ENCODE data around the gene KEL.

The KEL gene

DNA sequence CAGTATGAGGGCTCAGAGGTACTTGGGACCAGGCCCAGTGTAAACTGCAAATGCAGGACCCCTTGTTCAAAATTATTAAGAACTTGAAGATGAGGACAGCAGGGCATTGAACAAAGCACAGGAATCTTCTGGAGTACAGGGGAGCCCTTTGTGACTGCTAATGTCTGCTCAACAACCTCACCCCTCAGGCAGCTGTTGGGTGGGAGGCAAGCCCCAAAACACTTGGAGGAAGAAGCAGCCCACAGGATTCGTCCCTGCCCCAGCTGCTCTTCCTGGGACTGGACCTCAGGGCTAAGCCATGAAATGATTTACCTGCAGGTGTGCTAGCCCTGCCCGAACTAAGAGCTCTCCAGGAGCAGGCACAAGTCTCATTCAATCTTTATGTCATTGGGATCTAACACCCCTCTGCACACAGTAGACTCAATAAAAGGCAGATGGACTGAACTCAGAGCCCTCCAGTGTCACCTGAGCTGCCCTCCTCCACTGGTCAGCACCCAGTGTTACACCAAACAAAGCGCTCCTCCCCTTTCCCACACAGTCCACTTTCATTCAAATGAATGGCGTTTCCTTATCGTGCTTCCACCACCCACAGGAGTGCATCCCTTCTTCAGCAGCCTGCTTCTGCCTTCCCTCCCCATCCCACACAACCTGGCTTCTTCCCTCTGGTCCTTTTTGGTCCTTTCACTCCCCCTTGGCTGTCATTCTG lies 29.6 kb downstream of the KEL start:
- no peak for FAIRE-seq

DNA sequence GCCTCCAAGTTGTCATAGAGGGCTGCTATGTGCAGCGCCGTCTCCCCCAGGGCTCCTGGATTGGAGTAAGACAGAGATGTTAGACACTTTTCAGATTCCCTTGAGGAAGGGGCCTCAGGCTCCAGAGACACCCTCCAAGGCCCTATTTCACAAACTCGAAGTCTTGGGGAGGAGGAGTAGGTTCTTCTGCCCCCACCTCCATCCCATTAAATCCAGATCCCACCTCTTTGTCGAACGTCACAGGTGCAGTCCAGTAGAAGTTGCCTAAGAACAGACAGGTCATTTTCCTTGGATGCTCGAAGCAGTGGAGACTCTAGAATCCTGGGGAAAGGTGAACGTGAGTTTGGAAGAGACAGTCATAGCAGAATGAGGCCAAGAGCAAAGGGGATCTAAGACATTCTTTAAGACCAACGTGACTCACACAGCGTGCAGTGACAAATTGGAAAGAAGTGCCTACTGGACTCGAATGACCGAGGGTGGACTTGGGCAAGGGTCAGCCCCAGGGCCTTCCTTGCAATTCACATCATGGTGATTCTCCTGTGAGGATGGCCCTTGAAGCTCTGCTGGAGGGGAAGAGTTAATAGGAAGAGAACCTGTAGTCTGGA lies 31.9 kb downstream of the KEL start:
- no peak for FAIRE-seq
- no peak for DNase-seq (ENCODE audit: low spot score)

More for the DNA sequence above, 29.6 kb downstream of the KEL start:
- DNase-seq (ENCODE audit: low spot score): no peak

DNA sequence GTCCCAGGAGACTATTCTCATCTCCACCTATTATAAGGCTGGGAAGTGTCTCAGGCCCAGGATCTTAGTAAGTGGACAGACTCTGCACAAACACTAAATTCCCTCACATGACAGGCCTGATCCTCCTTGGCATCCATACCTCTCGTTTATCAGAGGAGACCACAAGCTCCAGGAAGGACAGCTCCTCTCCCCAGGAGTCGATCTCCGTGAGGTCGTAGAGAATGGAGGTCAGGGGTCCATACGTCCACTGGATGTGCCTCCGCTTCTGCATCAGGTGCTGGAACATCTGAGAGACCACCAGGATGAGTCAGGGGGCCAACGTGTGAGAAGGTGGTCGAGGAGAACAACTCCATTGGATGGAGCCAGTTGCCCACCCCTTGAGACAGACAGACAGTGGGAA lies 34.2 kb downstream of the KEL start:
- FAIRE-seq: no peak
- no peak for DNase-seq (ENCODE audit: low spot score)

DNA sequence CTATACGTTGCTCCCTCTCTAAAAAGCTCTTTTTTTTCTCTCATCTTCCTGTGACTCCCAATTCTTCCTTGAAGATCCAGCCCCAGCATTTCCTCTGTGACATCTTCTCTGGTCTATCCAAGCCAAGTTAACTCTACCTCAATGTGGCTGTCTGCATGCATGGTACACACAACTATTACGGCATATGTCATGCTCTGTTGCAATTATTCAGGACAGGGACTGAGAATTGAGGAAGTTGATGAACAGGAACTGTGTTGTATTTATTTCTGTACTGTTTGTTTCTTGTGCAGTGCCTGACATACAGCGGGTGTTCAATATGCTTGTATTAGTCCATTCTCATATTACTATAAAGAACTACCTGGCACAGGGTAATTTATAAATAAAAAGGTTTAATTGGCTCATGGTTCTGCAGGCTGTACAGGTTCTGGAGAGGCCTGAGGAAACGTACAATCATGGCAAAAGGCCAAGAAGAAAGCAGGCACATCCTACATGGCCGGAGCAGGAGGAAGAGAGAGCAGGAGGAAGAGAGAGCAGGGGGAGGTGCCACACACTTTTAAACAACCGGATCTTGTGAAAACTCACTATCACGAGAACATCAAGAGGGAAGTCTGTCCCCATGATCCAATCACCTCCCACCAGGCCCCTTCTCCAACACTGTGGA lies 34.9 kb downstream of the KEL start:
- DNase-seq (ENCODE audit: low spot score): no peak
- FAIRE-seq: no peak

DNA sequence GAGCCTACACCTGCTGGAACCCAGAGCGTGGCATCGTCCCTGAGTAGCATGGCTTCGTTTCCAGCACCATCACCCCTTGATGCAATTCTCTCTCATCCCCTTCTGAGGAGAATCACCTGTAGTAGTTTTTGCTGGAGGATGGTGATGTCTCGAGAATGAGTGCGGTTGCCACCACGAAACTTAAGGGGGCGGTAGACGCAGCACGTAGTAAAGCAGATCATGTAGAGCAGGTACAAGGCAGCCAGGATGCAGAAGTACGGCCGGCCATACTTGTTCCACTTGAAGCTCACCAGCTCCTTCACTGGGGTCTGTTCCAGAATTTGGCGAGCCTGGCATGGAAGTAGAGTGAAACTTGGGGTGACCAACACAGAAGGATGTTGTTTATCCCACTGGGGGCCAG lies 36.8 kb downstream of the KEL start:
- FAIRE-seq: no peak

DNA sequence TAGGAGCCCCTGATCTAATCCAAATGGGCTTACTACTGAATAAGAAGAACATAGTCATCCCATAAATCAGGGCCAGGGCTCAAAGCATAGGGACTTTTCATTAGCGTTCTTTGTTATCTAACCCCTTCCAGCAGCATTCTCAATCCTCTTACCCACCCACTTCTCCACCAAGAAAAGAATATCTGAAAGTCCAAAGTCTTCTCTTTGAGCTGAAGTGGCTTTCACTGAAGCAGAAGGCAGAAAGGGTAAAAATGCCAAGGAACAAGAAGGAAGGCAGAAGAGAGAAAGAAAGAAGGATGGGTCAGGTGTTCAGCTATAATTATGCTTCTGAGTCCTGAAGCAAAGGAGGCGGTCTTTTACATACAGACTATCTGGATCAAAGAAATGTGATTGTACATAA lies 38.8 kb downstream of the KEL start:
- DNase-seq (ENCODE audit: low spot score) (no peak), FAIRE-seq (no peak)

More for the DNA sequence above, 36.8 kb downstream of the KEL start:
- DNase-seq (ENCODE audit: low spot score): no peak

DNA sequence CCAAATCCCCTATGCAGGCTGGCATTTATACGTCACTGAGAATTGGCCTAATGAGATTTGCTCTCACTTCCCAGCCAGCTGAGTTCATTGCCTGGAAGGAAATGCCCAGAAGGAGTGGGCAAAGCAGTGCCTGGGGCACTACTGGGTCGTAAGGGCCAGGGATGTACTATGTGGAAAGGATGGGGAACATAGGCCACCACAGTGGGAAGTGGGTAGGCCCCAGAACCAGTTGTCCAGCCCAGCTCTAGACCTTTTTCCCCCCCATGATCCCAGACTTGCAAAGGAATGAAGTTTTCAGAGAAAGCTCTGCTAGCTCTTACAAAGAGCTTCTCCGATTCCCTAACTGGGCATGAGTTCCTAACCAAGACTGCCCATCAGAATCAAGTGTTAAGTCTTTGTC lies 42.5 kb downstream of the KEL start:
- DNase-seq (ENCODE audit: low spot score) (no peak), FAIRE-seq (no peak)

DNA sequence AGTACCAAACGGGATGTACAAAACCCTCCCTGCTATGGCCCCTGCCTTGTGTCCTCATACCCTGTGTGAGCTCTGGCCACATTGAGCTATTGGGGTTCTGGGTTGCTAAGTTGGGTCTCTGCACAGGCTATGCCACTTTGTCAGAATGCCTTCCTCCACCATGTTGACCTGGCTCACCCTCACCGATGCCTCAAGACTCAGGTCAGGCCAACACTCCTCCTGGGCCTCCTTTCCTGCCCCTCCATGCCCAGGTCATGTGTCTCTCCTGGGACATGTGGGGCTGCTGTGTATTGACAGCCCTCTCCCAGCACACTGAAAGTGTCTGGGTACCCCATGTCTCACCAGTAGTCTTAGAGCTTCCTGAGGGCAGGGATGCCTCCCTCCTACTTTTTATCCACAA lies 43.3 kb downstream of the KEL start:
- FAIRE-seq (no peak), DNase-seq (ENCODE audit: low spot score) (no peak)

DNA sequence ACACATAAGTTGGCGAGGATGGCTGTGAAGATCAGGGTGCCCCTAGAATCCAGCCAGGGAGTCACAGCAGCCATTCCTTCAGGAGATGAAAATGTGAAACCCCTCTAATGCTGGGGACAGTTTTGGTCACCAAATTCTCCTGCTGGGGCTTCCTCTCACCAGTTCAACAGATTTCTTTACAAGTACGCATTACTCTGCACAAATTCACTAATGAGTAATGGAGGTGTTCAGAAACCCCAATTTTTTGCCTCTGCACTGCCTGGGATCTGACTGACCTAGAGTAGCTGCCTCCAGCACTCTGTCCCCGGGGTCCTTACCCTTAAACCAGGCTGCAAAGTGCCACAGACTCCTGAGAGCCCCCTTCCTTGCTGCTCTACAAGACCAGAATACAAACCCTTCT lies 44.7 kb downstream of the KEL start:
- FAIRE-seq (no peak), DNase-seq (ENCODE audit: low spot score) (no peak)

DNA sequence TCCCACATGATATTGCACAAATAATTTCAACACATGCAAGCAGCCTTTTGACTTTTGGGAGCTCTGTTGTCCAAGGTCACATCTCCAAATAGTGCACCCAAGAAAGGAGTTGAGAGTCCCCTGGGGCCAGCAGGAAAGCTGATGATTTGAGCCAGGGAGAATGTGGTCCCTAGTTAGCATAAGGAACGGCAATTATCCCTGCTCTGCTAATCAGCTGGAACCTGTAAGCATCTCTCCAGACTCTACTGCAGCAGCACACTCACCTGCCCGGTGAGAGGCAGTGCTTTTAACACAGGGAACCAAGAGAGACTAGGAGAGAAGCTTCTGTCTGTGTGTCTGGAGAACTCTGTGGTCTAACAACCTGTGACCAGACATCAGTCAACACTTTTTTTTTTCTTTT lies 45.7 kb downstream of the KEL start:
- DNase-seq (ENCODE audit: low spot score): no peak
- FAIRE-seq: no peak

DNA sequence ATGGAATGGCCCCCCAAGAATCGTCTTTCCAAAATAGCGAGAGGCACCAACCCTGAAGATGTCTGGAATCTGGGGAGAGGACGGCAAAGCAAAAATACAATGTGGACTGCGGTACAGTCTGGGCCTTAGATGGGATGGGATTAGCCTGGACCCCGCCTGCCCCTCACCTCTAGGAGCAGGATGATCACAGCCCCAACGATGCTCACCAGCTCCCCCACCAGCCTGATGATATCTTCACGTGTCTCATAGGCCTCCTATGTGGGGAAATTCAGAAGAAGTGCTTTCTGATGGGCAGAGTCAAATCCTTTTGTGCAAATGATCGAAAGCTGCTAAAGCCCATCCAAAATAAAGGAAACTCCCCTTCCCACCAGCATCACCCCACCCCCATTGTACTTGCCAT lies 46.8 kb downstream of the KEL start:
- DNase-seq (ENCODE audit: low spot score) (no peak), FAIRE-seq (no peak)

DNA sequence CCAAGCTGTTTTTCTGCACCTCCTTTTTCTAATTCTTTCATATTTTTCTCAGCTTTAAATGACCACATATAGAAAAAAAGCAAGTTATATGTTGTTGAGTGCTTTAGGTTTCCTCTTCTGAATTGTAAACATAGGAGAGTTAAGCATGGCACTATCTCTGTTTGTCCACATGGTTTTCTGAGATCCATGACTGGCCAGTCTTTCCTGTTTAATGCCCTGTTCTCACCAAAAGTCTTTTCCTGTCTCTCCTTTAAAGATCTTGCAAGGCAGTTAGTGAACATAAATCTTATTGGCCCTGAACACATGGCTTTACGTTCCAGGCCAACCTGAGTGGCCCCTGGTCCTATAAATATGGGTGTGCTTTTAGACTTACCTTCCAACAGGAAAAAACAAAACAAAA lies 48.0 kb downstream of the KEL start:
- DNase-seq (ENCODE audit: low spot score): no peak
- FAIRE-seq: no peak

DNA sequence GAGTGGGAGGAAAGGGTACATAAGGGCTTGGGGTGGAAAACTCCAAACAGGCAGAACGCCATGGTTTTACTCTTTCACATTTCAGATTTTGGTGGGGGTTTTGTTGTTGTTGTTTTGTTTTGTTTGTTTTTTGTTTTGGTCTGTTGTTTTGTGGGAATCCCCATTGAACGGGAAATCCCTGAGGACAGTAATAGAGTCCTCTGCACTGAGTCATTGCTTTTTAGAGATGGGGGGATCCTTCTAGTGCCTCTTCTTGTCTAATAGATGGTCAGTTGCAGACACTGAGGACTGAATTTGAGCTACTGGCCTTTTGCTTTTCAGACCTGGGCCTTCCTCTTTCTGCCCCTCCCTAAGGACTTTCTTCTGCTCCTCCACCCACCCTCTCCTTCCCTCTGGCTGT lies 48.6 kb downstream of the KEL start:
- DNase-seq (ENCODE audit: low spot score) (no peak), FAIRE-seq (no peak)

DNA sequence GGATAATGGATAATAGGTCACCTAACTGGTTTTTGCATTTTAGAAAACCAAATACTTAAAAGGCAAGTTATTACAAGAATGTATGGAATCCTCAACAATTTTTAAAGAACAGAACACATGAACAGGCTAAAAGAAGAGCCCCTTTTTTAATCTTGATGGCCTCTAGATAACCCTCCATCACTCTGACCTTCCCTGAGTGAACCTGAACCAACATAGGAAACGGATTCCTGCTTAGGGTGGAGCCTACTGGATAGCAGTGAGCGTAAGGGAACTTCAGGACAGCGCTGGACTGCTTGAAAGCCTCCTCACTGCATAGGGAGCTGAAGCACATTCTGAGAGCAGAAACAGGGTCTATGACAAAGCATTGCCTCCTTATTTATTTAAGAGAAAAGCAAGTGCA lies 49.1 kb downstream of the KEL start:
- DNase-seq (ENCODE audit: low spot score): no peak
- FAIRE-seq: no peak

DNA sequence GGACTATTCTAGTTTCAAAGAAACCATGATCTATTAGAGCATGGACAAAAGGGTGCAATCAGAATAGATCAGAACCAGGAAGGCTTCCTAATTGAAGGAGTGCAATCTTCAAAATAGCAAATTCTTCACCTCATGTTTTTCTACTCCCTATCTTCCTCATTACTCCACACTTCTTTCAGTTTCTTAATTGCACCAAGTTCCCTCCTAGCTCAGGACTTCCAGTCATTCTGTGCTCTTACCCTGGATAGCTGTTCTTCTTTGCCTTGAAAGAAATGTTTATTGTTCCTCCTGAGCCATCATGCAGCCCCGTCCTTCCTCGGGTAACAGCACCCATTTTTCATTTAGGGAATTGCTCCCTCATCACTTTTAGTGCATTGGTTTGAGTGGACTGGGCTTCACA lies 51.7 kb downstream of the KEL start:
- FAIRE-seq (no peak), DNase-seq (ENCODE audit: low spot score) (no peak)

DNA sequence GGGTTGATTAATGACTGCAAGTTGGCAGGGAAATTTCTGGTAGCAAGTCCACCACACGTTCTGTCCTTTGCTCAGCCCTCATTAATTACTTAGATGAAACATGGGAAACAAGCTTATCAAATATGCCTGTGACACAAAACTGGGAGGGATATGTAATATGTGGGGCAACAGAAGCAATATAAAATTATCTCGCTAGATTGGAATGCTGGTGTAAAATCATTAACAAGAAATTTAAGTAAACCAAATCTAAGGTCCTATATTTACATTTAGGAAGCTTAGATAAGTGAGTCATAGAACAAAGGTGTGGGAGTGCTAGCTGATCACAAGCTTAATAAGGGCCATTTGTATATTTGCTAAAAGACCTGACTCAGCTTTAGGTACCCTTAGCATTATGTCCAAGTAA lies 52.1 kb downstream of the KEL start:
- DNase-seq (ENCODE audit: low spot score) (no peak), FAIRE-seq (no peak)

DNA sequence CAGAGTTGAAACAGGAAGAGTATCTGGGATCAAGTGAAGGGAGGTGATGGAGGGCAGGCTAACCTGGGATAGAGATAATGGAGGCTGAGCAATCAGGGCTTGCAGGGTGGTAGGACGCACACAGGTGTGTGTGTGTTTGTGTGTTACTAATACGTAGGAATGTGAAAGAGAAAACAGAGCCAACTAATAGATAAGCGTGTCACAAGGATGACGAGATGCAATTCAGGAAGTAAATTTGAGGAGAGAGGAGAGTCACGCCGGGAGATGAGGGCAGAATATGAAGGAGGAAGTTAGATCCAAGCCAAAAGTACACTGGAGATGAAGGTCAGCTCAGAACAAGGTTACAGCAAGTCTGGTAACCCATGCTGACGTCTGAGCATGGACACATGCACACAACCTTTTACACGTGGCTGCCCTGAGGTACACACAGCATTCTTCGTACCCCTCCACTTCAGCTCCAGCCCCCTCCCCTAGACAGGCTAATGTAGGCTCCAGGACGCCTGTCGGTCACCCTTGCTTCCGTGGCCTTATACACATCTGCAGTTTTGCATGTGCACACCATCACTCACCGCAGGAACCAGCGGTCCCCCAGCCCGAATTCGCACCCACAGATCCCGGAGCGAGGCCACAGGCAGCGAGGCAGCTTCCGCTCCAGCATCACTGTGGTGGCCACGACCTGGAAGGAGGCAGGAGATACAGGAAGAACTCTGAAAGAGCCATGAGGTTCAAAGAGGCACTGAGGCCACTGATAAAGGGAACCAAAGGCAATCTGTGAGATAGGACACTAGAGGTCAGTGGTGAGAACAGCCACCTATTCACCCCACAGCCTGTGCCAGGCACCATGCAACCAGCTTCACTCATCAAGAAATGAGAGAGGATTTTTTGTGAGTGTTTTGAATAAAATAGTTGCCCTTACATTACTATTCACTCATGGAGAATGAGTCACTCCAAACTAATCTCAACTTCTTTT lies 53.0 kb downstream of the KEL start:
- FAIRE-seq: no peak
- peak; percentile 43 for DNase-seq (ENCODE audit: low spot score)

DNA sequence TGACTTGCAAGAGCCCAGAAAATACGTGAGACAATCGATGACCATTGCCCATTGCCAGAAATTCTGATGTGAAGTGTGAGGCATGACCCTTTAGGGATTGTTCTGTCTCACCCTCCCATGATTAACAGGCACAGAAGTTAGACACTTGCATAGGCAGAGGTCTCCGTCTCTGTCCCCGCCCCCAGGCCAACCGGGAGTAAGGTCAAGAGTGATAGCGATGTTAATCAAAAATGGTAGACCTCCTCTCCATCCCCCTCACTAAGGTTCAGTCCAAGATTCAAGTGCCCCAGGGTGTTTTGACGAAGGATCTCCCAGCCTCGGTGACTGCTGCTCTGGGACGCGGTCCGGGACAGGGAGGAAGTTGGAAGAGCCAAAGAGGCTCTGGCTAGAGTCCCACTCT lies 53.9 kb downstream of the KEL start:
- FAIRE-seq (no peak), DNase-seq (ENCODE audit: low spot score) (no peak)

DNA sequence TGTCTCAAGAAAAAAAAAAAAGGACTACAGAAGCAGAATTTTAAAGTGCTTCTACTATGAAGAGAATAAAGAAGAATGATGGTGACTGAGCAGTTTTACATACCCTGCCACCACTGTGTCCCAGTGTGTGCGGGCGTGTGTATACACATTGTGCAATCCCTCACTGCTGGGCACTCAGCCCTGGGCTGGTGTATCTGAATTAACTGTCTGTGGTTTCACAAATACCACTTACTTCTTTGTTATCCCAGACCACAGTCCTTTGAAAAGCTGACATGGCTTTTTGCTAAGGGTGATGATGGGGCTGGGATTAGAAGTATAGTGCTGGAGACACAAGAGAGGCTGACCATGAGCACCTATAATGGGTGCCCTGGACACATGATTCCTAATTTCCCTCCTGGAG lies 55.5 kb downstream of the KEL start:
- FAIRE-seq: no peak
- no peak for DNase-seq (ENCODE audit: low spot score)

DNA sequence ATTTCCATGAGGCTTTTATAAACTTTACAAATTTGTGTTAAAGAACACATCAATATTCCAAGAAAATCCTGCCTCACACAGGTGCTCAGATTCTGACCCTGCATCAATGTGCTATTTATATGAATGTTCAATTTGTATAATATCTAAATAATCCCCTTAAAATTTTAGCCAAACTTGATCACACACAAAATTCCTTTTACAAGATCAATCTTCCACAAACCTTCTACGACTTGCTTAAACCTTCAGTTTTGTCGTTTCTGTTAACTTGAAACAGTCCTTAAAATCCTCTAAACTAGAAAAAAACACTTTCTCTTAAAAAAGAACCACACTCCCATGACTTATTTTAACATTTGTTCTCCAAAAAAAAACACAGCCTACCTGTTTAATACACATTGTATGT lies 56.4 kb downstream of the KEL start:
- DNase-seq (ENCODE audit: low spot score) (no peak), FAIRE-seq (no peak)

DNA sequence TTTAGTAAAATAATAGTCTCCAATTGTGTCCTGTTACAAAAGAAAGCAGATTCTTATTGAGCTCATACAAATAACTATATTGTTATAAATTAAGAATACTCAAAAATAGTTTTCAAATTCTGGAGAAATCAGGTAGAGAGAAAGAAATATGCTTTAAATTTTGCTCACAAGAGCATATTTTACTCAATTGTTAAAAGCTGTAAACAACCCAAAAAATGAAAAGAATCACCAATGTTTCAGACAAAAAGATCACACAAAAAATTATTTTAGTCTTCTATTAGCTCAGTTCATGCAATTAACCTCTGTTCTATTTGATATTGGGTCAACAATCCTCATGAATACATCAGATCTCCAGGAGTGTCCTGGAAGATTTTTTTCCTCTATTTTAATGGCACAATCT lies 58.0 kb downstream of the KEL start:
- FAIRE-seq: no peak
- no peak for DNase-seq (ENCODE audit: low spot score)

All from urothelium cell line (cell line).